Endometrium (tissue), 2 donors: ENCODE results near the gene STX8.
"Not testable (repeated sequence)": the region's sequence is repeated elsewhere in the genome, so short reads cannot be mapped to it uniquely, and the experiment has no call there.

Experiments used
- FAIRE-seq: peaks from 2 replicates; lab custom pipeline; 2012; peaks lifted over from hg19 to GRCh38; lab: Jason Lieb, UNC
- donor health status: control.
- donor health status: control.

STX8 gene

DNA sequence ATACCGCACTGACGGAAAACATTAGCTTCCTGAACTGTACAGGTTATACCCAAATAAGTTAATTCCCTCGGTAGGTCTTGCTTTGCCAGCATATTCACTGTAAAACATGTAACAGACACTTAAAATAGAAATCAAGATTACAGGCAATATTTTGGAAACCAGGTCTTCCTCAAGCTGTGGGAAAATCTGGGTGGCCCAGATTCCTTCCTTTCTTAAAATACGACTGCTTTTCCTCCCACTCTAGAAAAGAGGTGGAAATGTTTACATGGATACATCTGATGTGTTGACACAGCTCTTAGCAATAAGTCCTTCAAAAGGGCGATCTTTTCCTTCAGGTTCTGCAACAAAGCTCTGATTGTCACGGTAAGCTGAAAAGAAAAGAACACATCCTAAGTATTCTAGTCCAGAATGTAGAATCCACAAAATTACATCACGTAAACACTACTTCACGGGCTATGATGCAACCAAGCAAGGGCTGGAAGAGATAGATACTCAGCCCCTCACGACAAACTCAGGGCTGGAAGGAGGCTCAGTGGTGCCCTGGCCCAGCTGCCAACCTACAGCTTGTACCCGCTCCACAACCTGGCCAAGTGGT is 18.4 kb downstream of the STX8 start:
- peak; percentile 85 for FAIRE-seq

DNA sequence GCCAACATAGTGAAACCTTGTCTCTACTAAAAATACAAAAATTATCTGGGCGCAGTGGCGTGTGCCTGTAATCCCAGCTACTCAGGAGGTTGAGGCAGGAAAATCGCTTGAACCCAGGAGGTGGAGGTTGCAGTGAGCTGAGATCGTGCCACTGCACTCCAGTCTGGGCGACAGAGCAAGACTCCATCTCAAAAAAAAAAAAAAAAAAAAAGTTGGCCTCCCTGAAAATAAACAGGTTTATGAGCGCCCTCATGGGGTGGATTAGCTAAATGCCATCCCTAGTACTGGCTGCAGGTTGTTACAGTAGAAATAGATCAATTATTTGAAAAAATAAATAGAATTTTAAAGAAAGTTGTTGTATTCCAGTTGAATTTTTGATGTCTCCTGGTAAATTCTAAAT is 20.9 kb downstream of the STX8 start:
- FAIRE-seq, result not testable (repeated sequence)

DNA sequence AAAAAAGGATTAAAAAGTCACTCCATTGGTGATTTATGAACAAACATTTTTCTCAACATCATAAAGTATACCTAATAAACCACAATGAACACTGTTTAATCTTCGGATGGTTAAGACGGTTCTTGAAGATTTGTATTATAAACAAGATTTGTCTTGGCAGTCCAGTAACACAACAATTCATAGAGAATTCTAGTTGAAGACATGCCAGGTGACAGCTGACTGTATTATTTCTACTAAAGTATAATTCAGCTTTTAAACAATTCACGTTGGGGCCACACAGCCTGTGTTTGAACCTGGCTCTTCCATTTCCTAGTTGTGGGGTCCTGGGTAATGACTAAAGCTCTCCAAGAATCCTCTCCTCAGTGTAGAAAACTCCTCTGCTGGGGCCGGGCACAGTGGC is 22.0 kb downstream of the STX8 start:
- FAIRE-seq, result no peak

DNA sequence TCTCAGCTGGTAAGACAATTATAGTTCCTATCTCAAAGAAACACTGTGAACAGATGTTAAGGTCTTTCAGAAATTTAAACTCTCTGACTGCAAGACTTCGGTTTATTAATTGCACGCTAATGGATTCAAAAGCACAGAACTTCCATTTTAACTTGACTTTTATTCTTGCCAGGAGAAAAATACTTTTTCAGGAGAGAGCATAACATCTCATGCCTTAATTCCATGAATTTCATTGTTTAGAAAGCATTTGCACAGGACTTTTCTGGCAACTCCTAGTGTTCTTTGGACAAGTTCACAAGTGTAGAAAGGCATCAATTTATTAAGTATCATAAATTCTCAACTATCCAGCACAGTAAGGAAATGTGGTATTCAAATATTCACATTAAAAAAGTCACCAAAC is 22.4 kb downstream of the STX8 start:
- peak; percentile 97 for FAIRE-seq

DNA sequence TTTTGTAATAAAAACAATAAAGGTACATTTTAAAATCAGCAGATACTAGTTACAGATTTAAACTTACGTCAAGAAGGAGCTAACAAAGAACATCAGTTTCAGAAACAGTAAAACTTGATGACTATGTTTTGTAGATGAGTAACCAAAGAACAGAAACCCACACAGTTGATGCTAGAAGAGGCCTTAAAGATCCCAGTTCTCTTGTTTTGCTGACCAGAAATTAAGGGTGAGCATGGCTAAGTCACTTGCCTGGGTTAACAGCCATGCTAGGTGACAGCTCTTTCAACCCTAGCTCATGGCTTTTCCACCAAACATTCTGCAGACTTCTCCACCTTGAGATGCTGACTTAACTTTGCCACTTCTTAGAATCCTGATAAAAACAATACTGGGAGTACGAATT is 26.4 kb downstream of the STX8 start:
- no peak for FAIRE-seq

DNA sequence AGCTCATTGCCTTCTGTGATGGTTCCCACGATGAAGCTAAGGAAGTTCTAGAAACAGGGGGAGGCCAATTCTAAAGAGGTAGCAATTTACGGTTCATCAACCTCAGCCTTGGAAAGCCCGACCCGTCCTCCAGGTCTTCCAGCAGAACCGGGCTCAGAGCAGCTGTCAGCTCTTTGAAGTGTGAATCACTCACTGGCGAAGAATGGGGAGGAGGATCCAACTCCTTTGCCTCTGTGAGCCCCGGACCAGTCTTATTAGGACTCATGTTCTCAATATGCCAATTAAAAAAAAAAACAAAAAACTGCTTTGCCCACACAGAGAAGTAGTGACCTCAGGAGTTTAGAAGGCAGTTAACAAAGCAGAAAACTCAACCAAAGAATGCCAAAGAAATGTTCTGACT is 31.4 kb downstream of the STX8 start:
- no peak for FAIRE-seq

DNA sequence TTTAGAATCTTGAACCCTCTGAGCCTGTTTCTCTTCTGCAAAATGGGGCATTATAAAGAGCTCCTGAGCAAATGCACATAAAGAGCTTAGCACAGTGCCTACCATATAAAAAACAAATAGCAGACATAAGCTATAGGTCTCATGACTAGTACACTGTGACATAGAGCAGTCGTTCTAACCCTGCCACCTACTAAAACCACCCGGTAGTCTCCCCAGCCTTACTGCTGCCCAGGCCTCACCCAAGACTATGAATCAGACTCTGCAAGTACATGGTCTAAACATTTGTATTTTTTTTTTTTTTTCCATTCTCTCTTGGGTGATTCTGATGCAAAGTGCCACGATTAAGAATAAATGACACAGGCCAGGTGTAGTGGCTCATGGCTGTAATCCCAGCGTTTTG is 33.9 kb downstream of the STX8 start:
- no peak for FAIRE-seq

DNA sequence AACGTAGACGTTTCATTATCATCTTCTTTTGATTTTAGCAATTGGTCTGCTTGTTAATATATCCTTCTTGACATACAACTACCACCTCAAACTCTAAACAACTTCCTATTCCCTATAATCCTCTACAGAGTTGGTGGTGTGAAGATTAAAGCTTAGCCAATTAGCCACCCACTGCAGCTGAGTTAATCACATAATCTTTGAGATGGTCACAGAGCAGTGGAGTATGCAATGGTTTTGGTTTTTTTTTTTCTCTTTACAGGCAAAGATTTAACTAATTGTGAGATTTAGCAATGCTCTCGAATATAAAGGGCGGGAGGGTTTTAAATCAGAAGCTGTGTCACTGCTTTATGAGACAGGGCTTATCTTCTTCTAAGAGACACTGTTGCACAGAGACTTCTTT is 37.0 kb downstream of the STX8 start:
- FAIRE-seq, result no peak

DNA sequence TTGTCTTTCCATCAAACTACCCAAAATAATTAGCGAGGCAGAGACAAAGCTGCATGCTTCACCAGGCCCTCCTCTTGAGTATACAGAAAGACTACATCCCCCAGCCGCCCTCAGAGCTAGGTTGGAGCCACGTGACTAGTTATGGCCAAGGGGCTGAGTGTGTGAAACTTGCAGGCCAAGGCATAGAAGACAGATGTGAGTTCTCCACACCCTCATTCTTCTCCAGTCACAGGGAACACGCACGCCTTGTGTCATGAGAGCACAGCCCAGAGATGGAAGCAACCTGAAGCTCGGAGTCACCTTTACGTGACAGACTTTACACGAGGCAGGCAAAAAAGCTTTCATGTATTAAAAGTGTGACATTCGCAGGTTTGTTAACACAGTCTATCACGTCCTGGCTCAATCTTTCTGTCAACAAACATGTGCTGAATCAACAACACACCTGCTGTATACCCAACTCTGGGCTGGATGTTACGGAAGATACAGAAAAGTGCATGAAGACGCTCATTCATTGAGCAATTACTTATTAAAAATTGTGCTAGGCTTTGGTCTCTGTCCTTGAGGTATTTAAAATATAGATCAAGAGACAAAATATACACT is 38.3 kb downstream of the STX8 start:
- no peak for FAIRE-seq

DNA sequence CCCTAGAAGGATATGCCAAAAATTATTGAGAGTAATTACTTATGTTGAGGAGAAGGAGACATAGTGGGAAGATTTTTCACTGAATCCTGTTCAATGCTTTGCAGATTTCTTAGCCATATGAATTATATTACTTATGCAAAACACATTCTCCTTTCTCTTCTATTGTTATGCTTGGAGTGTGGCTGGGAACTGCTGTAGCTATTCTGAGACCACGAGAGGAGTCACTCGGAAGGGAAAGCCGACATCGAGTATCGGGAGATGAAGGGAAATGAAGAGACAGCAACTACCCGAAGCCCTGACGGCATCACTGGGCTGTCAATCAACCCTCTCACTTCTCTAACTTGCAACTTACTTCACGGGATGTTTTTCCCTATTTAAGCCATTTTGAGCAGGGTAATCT is 39.6 kb downstream of the STX8 start:
- FAIRE-seq, result no peak

DNA sequence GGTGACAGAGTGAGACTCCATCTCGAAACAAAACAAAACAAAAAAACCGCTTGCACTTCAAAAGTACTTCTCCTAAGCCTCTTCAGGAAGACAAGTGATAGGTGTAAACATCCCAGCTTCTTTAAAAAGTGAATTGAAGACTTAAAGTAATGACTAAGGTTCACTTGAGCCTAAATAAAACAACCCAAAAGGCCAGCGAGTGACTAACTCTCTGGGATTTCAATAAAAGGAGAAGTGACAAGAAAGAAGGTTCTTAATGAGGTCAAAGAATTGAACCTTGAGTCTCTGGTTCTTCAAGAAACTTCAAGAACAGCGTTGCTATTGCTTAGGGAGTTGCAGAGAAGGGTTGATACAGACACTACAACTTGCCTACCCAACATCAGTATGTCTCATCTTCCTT is 42.2 kb downstream of the STX8 start:
- no peak for FAIRE-seq

DNA sequence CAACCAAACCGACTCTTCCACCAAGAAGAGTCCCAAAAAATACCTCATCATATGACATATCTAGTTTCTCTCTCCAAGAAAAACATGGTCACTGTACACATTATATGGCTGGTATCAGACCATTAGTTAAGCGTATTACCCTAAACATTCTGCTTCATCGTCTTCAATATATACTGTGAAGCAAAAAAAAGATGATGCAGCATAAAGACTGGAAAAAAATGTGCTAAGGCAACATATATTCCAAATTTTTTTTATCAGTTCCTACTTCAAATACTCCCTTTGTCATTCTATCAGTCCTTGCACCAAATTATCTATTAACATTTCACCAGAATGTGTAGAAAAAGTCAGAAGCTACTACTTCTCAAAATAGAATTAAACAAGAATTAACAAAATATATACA is 42.9 kb downstream of the STX8 start:
- no peak for FAIRE-seq

DNA sequence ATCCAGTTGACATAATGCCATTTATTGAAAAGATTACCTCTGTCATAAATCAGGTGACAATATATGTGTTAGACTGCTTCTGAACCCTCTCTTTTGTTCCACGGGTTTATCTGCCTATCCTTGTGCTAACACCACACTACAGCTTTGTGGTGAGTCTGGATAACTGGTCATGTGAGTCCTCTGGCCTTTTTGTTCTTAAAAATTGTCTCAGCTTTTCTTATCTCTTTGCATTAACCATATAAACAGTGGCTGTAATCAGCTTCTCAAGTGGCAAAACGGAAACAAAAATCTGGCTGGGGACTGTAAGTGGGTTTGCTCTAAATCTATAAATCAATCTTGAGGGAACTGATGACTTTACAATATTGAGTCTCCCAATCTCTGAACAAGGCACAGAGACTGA is 44.6 kb downstream of the STX8 start:
- FAIRE-seq, result no peak

DNA sequence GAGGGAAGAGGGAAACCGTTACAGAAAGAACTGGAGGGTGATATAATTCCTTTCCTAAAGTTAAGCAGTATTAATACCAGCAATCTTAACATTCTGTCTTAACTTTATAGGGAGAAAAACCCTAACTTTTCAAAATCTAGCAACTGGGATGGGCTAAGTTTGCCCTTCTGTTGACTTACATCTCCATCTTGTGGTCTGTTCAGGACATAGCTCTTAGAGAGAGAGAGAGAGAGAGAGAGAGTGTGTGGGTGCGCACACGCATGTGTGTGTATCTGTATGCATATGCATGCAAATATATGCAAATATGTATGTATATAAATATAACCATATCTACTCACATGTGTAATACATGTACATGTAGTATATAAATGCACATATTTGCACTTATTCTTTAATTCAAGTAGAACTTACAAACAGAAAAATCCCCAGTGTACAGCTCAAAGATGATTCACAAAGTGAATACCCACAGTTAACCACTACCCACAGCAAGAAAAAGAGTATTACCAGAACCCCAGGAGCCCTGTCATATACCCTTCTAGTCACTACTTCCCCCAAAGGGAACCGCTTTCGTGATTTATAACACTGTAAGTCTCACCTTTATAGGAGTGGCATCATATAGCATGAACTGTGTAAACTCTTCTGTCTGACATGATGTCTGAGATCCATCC is 46.5 kb downstream of the STX8 start:
- FAIRE-seq, result no peak

DNA sequence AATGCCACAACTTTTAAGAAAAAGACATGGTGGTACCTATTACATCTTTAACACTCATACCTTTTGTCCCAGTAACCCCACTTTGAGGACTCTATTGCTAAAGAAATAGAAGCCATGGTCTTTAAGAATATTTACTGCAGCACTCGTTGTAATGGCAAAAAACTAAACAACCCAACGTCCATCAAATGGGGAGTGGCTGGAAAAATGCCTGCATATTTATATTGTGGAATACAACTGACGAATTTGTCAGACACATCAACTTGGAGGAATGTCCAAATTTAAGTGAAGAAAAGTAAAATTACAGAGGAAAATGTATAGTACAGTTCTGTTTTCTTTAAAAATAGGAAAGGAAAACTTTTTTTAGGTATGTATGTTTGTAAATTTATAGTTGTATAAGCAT is 47.8 kb downstream of the STX8 start:
- no peak for FAIRE-seq

DNA sequence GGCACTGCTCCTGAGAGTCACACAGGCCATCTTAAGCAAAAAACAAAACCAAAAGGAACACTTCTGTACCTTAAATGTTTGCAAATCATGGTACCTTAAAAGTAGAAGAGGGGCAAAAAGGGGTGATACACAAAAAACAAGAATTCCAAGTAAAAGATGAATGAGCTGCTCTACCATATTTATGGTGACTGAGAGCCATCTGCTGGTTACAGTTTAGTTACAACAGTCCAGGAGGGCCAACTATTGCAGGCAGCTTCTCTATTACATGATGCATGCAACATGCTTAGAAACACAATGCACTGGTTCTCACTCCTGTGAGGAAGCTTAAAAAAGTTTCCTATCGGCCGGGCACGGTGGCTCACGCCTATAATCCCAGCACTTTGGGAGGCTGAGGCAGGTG is 53.5 kb downstream of the STX8 start:
- FAIRE-seq, result peak; percentile 58

DNA sequence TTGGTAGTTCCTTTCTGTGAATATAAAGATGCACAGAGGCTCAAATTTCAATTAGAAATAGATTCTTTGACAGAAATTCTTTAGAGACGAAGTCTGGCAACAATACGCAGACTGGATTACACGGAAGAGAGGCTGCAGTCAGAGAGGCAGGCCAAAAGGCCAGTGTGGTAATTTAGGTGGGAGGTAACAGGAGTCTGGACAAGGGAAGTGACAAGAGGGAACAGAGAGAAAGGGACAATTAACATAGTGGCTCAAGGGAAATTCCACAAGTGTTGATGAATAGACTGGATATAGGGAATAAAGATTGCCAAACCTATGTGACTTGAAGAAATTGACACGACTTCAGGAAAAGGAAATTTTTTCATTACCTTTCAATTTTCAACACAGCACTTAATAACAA is 54.6 kb downstream of the STX8 start:
- no peak for FAIRE-seq

DNA sequence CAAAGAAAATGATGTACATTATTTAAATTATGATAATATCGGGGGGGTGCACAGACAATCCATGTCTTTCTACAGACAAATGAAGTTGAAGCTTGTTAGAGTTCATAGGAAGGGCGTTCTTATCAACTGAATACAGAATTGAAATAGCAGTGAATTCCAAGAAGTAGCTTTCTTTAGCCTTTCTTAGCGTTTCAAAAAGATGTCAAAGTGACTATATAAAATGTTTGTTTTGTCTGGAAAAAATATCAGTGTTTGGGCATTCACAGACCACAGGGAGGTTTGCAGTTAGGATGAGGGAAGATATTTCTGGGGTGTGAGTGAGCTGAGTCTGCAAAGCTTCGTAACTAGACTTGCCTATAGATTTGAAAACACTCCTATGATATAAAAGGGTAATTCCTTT is 55.0 kb downstream of the STX8 start:
- no peak for FAIRE-seq

DNA sequence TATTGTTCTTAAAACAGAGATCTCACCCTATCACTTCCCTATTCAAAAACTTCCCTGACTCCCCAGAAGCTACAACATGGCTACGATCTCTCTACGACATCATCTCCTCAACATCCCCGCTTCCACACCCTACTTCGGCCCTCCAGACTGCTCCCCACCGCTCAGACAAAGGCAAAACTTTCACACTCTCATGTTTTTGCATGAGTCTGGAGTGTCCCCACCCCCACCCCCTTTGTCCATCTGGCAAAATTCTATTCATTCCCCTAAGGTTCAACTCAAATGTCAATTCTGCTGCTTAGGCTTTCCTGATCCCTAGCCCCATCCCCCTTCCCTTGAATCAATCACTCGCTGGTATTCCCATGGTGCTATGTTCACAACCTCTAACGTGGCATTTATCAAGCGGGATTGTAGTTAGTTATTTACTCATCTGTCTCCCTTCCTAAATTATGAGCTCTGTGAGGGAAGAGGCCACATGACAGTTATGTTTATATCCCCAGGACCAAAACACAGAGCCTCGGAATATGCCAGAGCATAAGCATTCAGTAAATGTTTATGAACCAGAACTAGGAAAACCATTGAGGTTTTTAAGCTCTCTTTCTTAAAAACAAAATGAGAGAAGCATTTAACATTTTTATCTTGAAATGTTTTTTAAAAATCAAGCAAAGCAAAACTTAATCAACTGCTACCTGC is 55.9 kb downstream of the STX8 start:
- FAIRE-seq, result no peak

DNA sequence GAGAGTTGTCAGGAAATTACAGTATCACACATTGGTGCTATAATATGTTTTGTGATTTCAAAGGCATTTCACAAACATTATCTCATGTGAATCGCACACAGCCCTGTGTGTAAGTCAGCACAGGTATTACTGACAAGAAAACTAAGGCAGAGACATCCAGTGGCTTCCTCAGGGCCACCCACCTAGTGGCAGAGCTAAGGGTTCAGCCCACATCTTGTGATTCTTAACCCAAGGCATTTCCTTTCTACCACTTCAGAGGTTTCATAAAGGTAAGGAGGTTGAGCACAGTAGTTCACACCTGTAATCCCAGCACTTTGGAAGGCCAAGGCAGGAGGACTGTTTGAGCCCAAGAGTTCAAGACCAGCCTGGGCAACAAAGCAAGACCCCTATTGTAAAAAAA is 58.2 kb downstream of the STX8 start:
- no peak for FAIRE-seq

DNA sequence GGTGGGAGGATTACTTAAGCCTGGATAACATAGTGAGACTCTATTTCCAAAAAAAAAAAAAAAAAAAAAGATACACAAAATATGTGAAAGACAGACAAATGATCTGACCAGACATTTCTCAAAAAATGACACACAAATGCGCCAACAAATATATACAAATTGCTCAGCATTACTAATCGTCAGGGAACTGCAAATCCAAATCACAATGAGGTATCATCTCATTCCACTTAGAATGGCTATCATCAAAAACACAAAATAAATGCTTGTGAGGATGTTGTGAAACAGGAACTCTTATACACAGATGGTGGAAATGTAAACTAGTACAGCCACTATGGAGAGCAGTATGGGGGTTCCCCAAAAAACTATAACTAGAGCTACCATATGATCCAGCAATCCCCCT is 62.4 kb downstream of the STX8 start:
- FAIRE-seq, result no peak

DNA sequence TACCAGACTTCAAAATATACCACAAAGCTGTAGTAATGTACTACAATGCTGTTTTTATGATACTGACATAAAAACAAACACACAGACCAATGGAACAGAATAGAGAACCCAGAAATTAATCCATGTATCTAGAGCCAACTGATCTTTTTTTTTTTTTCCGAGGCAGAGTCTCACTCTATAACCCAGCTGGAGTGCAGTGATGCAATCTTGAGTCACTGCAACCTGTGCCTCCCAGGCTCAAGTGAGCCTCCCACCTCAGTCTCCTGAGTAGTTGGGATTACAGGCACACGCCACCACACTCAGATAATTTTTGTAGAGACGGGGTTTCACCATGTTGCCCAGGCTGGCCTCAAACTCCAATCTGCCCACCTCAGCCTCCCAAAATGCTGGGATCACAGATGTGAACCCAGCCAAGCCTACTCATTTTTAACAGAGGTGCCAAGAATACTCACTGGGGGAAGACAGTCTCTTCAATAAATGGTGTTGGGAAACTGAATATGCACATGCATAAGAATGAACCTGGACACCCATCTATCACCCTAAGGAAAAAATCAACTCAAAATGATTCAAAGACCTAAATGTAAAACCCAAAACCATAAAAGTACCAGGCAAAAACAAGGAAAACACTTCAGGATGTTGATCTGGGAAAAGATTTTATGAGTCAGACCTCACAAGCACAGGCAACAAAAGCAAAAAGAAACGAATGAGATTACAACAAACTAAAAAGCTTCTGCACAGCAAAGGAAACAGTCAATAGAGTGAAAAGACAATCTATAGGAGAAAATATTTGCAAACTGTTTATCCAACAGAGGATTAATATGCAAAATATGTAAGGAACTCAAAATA is 63.1 kb downstream of the STX8 start:
- peak; percentile 15 for FAIRE-seq
